ENCODE measurements around the gene SCO2. TPM values are rescaled to one million over a fixed set of nuclear protein-coding genes. Genes with fewer than 3 reads are reported as not detected.

SCO2 gene
- total and polyA plus RNA-seq, 2 of the 13 experiments (the other 11 are each of a cell fraction or from before 2014, with no cell fraction given), result 0.32 to 3.7 TPM

GRCh38 chr22:50531546-50531961 lies 6.2 kb upstream of the SCO2 start (continued):
- TF ChIP-seq ETS1 (CRISPR knock-in tag; IDR thresholded peaks at IDR 0.05) (no peak), ATRX (CRISPR knock-in tag; IDR thresholded peaks at IDR 0.05; ENCODE audit: borderline replicate concordance) (no peak), ZNF850 (CRISPR knock-in tag; conservative IDR thresholded peaks at IDR 0.05) (no peak), ZBTB42 (CRISPR knock-in tag; IDR thresholded peaks at IDR 0.05) (no peak), HOXA7 (CRISPR knock-in tag; IDR thresholded peaks at IDR 0.05) (no peak), ZNF34 (CRISPR knock-in tag; IDR thresholded peaks at IDR 0.05; ENCODE audit: borderline replicate concordance) (no peak), ZNF10 (CRISPR knock-in tag; IDR thresholded peaks at IDR 0.05; ENCODE audit: borderline replicate concordance, low read depth) (no peak), ZBTB33 (CRISPR knock-in tag; IDR thresholded peaks at IDR 0.05) (no peak), SPEN (CRISPR knock-in tag; IDR thresholded peaks at IDR 0.05; ENCODE audit: low read depth) (no peak; the same call in 1 of the 2 replicates), CEBPB (IDR thresholded peaks at IDR 0.05; ENCODE audit: borderline replicate concordance, low read depth, low read length) (no peak), STAT6 (CRISPR knock-in tag; IDR thresholded peaks at IDR 0.05; ENCODE audit: borderline replicate concordance) (no peak), ZNF616 (CRISPR knock-in tag; IDR thresholded peaks at IDR 0.05; ENCODE audit: low read depth) (no peak), AKAP8 (CRISPR knock-in tag; IDR thresholded peaks at IDR 0.05) (0 out of 2 replicates have a peak, but pooled peaks have one; percentile 22), MTF2 (CRISPR knock-in tag; IDR thresholded peaks at IDR 0.05; ENCODE audit: borderline replicate concordance) (no peak), NCOR1 (IDR thresholded peaks at IDR 0.05; ENCODE audit: borderline replicate concordance, low read length) (no peak), BRF2 (CRISPR knock-in tag; IDR thresholded peaks at IDR 0.05) (no peak), MED8 (CRISPR knock-in tag; IDR thresholded peaks at IDR 0.05; ENCODE audit: insufficient replicate concordance) (no peak), ZNF557 (CRISPR knock-in tag; IDR thresholded peaks at IDR 0.05) (no peak), ZNF782 (CRISPR knock-in tag; IDR thresholded peaks at IDR 0.05; ENCODE audit: borderline replicate concordance) (0 out of 2 replicates have a peak, but pooled peaks have one; percentile 39), ZBTB38 (CRISPR knock-in tag; IDR thresholded peaks at IDR 0.05) (0 out of 2 replicates have a peak, but pooled peaks have one; percentile 2), HNF1B (CRISPR knock-in tag; IDR thresholded peaks at IDR 0.05) (no peak), ZNF747 (CRISPR knock-in tag; IDR thresholded peaks at IDR 0.05; ENCODE audit: borderline replicate concordance) (0 out of 2 replicates have a peak, but pooled peaks have one; percentile 27)

Data from HepG2 (cell line).